ENCODE data around the gene CIBAR2. TPM values are rescaled to one million over a fixed set of nuclear protein-coding genes. Genes with fewer than 3 reads are reported as not detected.
"Not testable (repeated sequence)": the region's sequence is repeated elsewhere in the genome, so short reads cannot be mapped to it uniquely, and the experiment has no call there.

CIBAR2 gene
- total RNA-seq, 2 experiments from 2014 or later: not detected

DNA sequence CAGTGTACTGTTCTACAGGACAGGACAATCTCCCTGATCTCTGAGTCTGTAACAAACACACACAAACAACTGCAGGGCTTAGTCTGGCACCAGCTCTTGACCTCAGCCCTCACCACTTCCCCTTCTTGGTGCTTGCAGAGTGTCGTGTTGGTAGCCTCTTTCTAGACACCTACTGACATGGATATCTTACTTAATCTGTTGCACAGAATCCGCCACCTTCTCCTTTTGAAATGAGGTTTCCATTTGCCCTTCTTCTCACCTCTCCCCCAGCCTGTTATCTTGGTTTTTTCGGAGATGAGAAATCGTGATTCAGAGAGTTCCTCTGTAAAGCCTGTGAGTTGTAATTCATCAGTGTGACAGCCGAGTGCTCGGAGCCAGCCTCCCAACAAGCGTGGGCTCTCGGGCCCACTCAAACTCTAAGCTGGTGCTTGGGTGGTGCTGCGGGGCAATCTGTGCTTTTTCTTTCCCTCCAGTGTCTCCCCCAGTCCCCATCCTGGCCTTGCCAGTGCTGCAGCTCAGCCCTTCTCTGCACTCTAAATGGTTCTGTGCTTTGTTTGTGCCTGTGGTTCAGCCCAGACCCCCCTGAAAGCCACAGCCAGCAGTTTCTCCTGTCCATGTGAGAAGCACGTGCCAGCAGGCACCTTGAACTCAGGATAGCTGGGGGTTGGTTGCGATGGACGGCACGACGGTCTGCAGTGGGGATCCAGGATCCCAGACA is 56.6 kb downstream of the CIBAR2 start:
- Histone ChIP-seq H3K4me3 (ENCODE audit: low read length) (peak overlapping the region; percentile 38), H3K27ac (ENCODE audit: low read depth in 1 of 2, low read length in 2 of 2) (peak overlapping the region; percentile 68 to 78), H3K4me1 (ENCODE audit: insufficient read depth, low read length) (peaks cover 40% of the 10 kb centered on the region), H3K36me3 (ENCODE audit: insufficient read depth, low read length) (no peaks in the 10 kb centered on the region), H3K27me3 (ENCODE audit: control insufficient read depth in 1 of 2, insufficient read depth in 2 of 2, low read length in 2 of 2) (no peaks in the 10 kb centered on the region), H3K9me3 (ENCODE audit: control insufficient read depth in 1 of 2, insufficient read depth in 1 of 2, low read length in 2 of 2) (no peaks in the 10 kb centered on the region)
- Mint-ChIP-seq H3K27me3 (no peaks in the 10 kb centered on the region), H3K36me3 (ENCODE audit: low read depth) (no peaks in the 10 kb centered on the region), H3K4me3 (peak overlapping the region; percentile 79), H3K4me1 (ENCODE audit: low read depth) (peaks cover 52% of the 10 kb centered on the region), H3K27ac (peak overlapping the region; percentile 92), H3K9me3 (no peaks in the 10 kb centered on the region)
- TF ChIP-seq, protein P1, sequence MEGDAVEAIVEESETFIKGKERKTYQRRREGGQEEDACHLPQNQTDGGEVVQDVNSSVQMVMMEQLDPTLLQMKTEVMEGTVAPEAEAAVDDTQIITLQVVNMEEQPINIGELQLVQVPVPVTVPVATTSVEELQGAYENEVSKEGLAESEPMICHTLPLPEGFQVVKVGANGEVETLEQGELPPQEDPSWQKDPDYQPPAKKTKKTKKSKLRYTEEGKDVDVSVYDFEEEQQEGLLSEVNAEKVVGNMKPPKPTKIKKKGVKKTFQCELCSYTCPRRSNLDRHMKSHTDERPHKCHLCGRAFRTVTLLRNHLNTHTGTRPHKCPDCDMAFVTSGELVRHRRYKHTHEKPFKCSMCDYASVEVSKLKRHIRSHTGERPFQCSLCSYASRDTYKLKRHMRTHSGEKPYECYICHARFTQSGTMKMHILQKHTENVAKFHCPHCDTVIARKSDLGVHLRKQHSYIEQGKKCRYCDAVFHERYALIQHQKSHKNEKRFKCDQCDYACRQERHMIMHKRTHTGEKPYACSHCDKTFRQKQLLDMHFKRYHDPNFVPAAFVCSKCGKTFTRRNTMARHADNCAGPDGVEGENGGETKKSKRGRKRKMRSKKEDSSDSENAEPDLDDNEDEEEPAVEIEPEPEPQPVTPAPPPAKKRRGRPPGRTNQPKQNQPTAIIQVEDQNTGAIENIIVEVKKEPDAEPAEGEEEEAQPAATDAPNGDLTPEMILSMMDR (IDR thresholded peaks at IDR 0.05): no peak
- ChIA-PET POLR2A (interaction anchor here (0.6 to 2.4 kb wide), 16 partner anchors 9 to 457 kb away, joined by 3 to 43 read pairs (median 4); partner anchors contain the start of genes KIAA0513 and ZDHHC7), CTCF (interaction anchor here (2.2 kb wide), 2 partner anchors 28 to 31 kb away, joined by 8 to 12 read pairs; partner anchors contain the start of gene KIAA0513)
- intact Hi-C loops (cut with DNase I, micrococcal nuclease): loop anchor here (1.0 to 5.0 kb wide), 6 partner anchors 26 to 44 kb away; partner anchors contain the start of gene ZDHHC7 (in 2 of the 2)
- ATAC-seq (ENCODE audit: poor library complexity): peak; percentile 92
- peak; percentile 33 to 94 (median 62) for DNase-seq

DNA sequence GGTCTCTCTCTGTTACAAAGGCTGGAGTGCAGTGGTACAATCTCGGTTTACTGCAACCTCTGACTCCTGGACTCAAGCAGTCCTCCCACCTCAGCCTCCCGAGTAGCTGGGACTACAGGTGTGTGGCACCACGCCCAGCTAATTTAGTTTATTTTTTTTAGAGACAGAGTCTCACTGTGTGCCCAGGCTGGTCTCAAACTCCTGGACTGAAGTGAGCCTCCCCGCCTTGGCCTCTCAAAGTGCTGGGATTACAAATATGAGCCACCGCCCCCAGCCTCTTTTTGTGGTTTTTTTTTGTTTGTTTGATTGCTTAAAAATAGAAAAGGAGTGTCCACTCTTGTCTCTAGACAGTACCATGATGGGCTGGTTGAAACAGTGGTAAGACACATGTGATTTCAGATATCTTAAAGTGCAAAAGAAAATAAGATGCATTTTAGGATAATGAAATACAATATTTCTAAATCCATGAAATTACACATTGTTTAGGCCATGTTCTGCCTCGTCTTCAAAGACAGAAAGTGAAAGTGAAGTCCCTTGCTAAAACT is 57.3 kb downstream of the CIBAR2 start:
- CTCF ChIA-PET: interaction anchor here (2.2 kb wide), 2 partner anchors 27 to 32 kb away, joined by 8 to 12 read pairs; partner anchors contain the start of gene KIAA0513
- Mint-ChIP-seq H3K27me3 (no peaks in the 10 kb centered on the region), H3K4me1 (ENCODE audit: low read depth) (peaks cover 55% of the 10 kb centered on the region), H3K27ac (peak overlapping the region; percentile 92), H3K4me3 (peak overlapping the region; percentile 79), H3K9me3 (no peaks in the 10 kb centered on the region), H3K36me3 (ENCODE audit: low read depth) (no peaks in the 10 kb centered on the region)
- TF ChIP-seq, protein P1 (IDR thresholded peaks at IDR 0.05): no peak
- no peaks in the 10 kb centered on the region for H3K36me3 ChIP-seq (ENCODE audit: insufficient read depth, low read length)
- peaks cover 40% of the 10 kb centered on the region for H3K4me1 ChIP-seq (ENCODE audit: insufficient read depth, low read length)
- H3K27me3 ChIP-seq (ENCODE audit: control insufficient read depth in 1 of 2, insufficient read depth in 2 of 2, low read length in 2 of 2): no peaks in the 10 kb centered on the region
- H3K4me3 ChIP-seq (ENCODE audit: low read length): peak overlapping the region; percentile 38
- peak overlapping the region; percentile 30 to 78 for H3K27ac ChIP-seq (ENCODE audit: low read depth in 1 of 2, low read length in 2 of 2)
- intact Hi-C loops (cut with DNase I, micrococcal nuclease): loop anchor here (1.0 to 5.0 kb wide), 5 partner anchors 26 to 44 kb away; partner anchors contain the start of gene ZDHHC7 (in 2 of the 2)
- POLR2A ChIA-PET: interaction anchor here (0.6 to 2.4 kb wide), 12 partner anchors 8 to 456 kb away, joined by 3 to 43 read pairs (median 4); partner anchors contain the start of genes KIAA0513 and ZDHHC7
- DNase-seq: no peak
- no peaks in the 10 kb centered on the region for H3K9me3 ChIP-seq (ENCODE audit: control insufficient read depth in 1 of 2, insufficient read depth in 1 of 2, low read length in 2 of 2)
- ATAC-seq (ENCODE audit: poor library complexity): no peak

DNA sequence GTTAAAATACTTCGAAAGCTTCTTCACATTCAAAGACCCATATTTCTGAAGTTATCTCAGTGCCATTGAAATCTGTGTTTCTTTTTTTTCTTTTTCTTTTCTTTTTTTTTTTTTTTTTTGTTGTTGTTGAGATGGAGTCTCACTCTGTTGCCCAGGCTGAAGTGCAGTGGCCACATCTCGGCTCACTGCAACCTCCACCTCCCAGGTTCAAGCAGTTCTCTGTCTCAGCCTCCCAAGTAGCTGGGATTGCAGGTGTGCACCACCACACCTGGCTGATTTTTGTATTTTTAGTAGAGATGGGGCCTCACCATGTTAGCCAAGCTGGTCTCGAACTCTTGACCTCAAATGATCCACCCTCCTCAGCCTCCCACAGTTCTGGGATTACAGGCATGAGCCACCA is 58.0 kb downstream of the CIBAR2 start:
- Mint-ChIP-seq H3K27ac (peak overlapping the region; percentile 92), H3K4me1 (ENCODE audit: low read depth) (peaks cover 55% of the 10 kb centered on the region)
- DNase-seq; H3K27me3 ChIP-seq (ENCODE audit: control insufficient read depth in 1 of 2, insufficient read depth in 2 of 2, low read length in 2 of 2); H3K9me3 ChIP-seq (ENCODE audit: control insufficient read depth in 1 of 2, insufficient read depth in 1 of 2, low read length in 2 of 2); H3K36me3 ChIP-seq (ENCODE audit: insufficient read depth, low read length); H3K27me3 Mint-ChIP-seq; H3K4me3 ChIP-seq (ENCODE audit: low read length); H3K36me3 Mint-ChIP-seq (ENCODE audit: low read depth); H3K4me3 Mint-ChIP-seq; H3K9me3 Mint-ChIP-seq; ATAC-seq (ENCODE audit: poor library complexity): not testable (repeated sequence)
- POLR2A ChIA-PET: interaction anchor here (2.4 kb wide), 1 partner anchor 27 kb away, joined by 43 read pairs; the partner anchor contains the start of gene KIAA0513
- Histone ChIP-seq H3K27ac (ENCODE audit: low read depth in 1 of 2, low read length in 2 of 2) (peak overlapping the region in 1 of 2 donors; percentile 30), H3K4me1 (ENCODE audit: insufficient read depth, low read length) (peaks cover 40% of the 10 kb centered on the region)
- CTCF ChIA-PET: interaction anchor here (0.7 to 1.0 kb wide), 2 partner anchors 32 to 86 kb away, joined by 3 to 5 read pairs; no protein-coding TSS in a partner anchor
- intact Hi-C loops (cut with DNase I, micrococcal nuclease): loop anchor here in 1 of 2 experiments (2.0 kb wide), 1 partner anchor 26 kb away; no protein-coding TSS in a partner anchor
